Activated CD8-positive, alpha-beta memory T cell treated with anti-CD3 and anti-CD28 coated beads for 36 hours (primary cell): ENCODE measurements around the gene GPATCH2. TPM values are rescaled to one million over a fixed set of nuclear protein-coding genes. Genes with fewer than 3 reads are reported as not detected.

ENCODE experiments used
- CTCF ChIA-PET: fragments of 350-600 bp; sonication (Branson Sonifier 250); formaldehyde crosslinking; loops from one replicate; lab custom pipeline; 2021; ENCODE audit warnings: antibody characterized with exemption; lab: Charles Lee
- POLR2A ChIA-PET: fragments of 350-600 bp; sonication (Branson Sonifier 250); formaldehyde crosslinking; loops from one replicate; lab custom pipeline; 2021; ENCODE audit warnings: antibody characterized with exemption; lab: Charles Lee
- total RNA-seq, 2 experiments: library from RNA; stranded (reverse); gene quantifications; one replicate each; pipeline ENCODE4 v1.2.3, GENCODE V29; 2021

The GPATCH2 gene
- total RNA-seq, 2 experiments from 2014 or later: 8.0 to 9.0 TPM

- POLR2A ChIA-PET: no interaction called here
- CTCF ChIA-PET: no interaction called here
Observed at GRCh38 chr1:217469983-217470382, 160.9 kb downstream of the GPATCH2 start.

GRCh38 chr1:217465102-217465501, 165.8 kb downstream of the GPATCH2 start:
- ChIA-PET POLR2A (no interaction called here), CTCF (no interaction called here)

GRCh38 chr1:217462666-217463065, 168.2 kb downstream of the GPATCH2 start:
- CTCF ChIA-PET: no interaction called here
- POLR2A ChIA-PET: no interaction called here

- POLR2A ChIA-PET: no interaction called here
- CTCF ChIA-PET: no interaction called here
Observed at GRCh38 chr1:217462159-217462558, 168.7 kb downstream of the GPATCH2 start.

- CTCF ChIA-PET: no interaction called here
- POLR2A ChIA-PET: no interaction called here
Observed at GRCh38 chr1:217457016-217457415, 173.9 kb downstream of the GPATCH2 start.

- CTCF ChIA-PET: no interaction called here
- POLR2A ChIA-PET: no interaction called here
Observed at GRCh38 chr1:217456261-217456660, 174.6 kb downstream of the GPATCH2 start.

- POLR2A ChIA-PET: no interaction called here
- CTCF ChIA-PET: no interaction called here
Observed at GRCh38 chr1:217453816-217454215, 177.1 kb downstream of the GPATCH2 start.

GRCh38 chr1:217449370-217449769, 181.5 kb downstream of the GPATCH2 start:
- CTCF ChIA-PET: no interaction called here
- POLR2A ChIA-PET: no interaction called here

- POLR2A ChIA-PET: no interaction called here
Observed at GRCh38 chr1:217443845-217444244, 187.0 kb downstream of the GPATCH2 start.

GRCh38 chr1:217437376-217437775, 193.5 kb downstream of the GPATCH2 start:
- ChIA-PET POLR2A (no interaction called here), CTCF (no interaction called here)

More at GRCh38 chr1:217443845-217444244, 187.0 kb downstream of the GPATCH2 start:
- CTCF ChIA-PET: no interaction called here

GRCh38 chr1:217435204-217435603, 195.7 kb downstream of the GPATCH2 start:
- ChIA-PET POLR2A (no interaction called here), CTCF (no interaction called here)

- ChIA-PET POLR2A (no interaction called here), CTCF (no interaction called here)
Observed at GRCh38 chr1:217433664-217434063, 197.2 kb downstream of the GPATCH2 start.

GRCh38 chr1:217432339-217432738, 198.6 kb downstream of the GPATCH2 start:
- ChIA-PET CTCF (no interaction called here), POLR2A (no interaction called here)

- POLR2A ChIA-PET: no interaction called here
- CTCF ChIA-PET: no interaction called here
Observed at GRCh38 chr1:217431395-217431794, 199.5 kb downstream of the GPATCH2 start.

- ChIA-PET POLR2A (no interaction called here), CTCF (no interaction called here)
Observed at GRCh38 chr1:217425422-217425821, 205.5 kb downstream of the GPATCH2 start.

- POLR2A ChIA-PET: no interaction called here
- CTCF ChIA-PET: no interaction called here
Observed at GRCh38 chr1:217419194-217419551, 211.7 kb downstream of the GPATCH2 start.

- ChIA-PET POLR2A (no interaction called here), CTCF (no interaction called here)
Observed at GRCh38 chr1:217418269-217419193, 212.4 kb downstream of the GPATCH2 start.

GRCh38 chr1:217417363-217417762, 213.5 kb downstream of the GPATCH2 start:
- POLR2A ChIA-PET: no interaction called here

GRCh38 chr1:217407534-217408001, 223.3 kb downstream of the GPATCH2 start:
- CTCF ChIA-PET: no interaction called here
- POLR2A ChIA-PET: no interaction called here

More at GRCh38 chr1:217417363-217417762, 213.5 kb downstream of the GPATCH2 start:
- CTCF ChIA-PET: no interaction called here

- ChIA-PET POLR2A (no interaction called here), CTCF (interaction anchor here (0.5 kb wide), 1 partner anchor 9 kb away, joined by 3 read pairs; no protein-coding TSS in a partner anchor)
Observed at GRCh38 chr1:217403026-217403720, 227.7 kb downstream of the GPATCH2 start.

GRCh38 chr1:217402301-217402700, 228.6 kb downstream of the GPATCH2 start:
- ChIA-PET POLR2A (no interaction called here), CTCF (no interaction called here)
